LHCN-M2 (cell line): ENCODE measurements around the gene SBSN. TPM values are rescaled to one million over a fixed set of nuclear protein-coding genes. Genes with fewer than 3 reads are reported as not detected.

ENCODE experiments used
- DNase-seq: peaks from one replicate; pipeline ENCODE4 v3.0.0-alpha.2; 2012; ENCODE audit warnings: low read depth
- polyA plus RNA-seq: library from polyadenylated mRNA; unstranded; fragments of >200 nt; gene quantifications from one replicate; pipeline ENCODE4 v1.2.1, GENCODE V29; 2012; ENCODE audit warnings: missing spikeins
- total RNA-seq: library from RNA; depleted of rRNA; stranded (reverse); fragments of >200 nt; gene quantifications from 2 replicates; pipeline ENCODE4 v1.2.3, GENCODE V29; 2014; rRNA removed

SBSN gene, protein sequence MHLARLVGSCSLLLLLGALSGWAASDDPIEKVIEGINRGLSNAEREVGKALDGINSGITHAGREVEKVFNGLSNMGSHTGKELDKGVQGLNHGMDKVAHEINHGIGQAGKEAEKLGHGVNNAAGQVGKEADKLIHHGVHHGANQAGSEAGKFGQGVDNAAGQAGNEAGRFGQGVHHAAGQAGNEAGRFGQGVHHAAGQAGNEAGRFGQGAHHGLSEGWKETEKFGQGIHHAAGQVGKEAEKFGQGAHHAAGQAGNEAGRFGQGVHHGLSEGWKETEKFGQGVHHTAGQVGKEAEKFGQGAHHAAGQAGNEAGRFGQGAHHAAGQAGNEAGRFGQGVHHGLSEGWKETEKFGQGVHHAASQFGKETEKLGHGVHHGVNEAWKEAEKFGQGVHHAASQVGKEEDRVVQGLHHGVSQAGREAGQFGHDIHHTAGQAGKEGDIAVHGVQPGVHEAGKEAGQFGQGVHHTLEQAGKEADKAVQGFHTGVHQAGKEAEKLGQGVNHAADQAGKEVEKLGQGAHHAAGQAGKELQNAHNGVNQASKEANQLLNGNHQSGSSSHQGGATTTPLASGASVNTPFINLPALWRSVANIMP
- 0.77 TPM in 1 of 2 replicates, not detected in the other for total RNA-seq
- polyA plus RNA-seq = 0.04 TPM

DNA sequence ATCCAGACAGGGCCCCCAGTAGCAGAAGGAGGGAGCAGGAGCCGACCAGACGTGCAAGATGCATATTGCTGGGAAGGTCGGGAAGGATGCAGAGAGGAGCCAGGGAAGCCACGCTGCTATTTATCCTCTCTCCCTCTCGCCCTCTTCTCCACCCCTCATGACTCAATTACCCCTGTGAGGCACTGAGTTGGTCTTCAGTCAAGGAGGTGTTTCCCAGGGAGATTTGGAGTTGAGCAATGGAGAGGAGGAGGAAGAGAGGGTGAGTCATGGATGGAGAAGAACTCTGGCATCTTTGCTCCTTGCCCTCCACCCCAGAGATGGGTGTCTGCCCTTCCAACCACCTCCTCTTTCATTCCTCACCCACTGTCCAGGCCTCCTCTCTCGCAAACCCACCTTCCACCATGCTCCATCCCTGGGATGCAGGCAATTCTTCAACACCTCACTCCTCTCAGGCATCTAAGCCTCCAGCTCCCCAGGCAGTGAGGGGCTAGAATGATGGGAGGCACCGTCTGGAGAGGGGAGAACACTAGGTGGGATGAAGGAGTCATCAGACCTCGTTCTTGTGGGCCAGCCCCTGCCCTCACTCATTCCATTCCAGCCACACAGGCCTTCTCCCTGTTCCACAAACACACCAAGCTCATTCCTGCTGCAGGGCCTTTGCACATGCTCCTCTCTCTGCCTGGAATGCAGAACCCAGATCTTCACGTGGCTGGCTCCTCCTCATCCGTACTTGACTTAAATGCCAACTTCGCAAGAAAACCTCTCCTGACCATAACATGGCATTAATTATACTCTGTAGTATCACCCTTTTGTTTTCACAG is at the start of gene SBSN:
Gene SBSN, minus strand, starts transcription at position 94 of the 821 bp plus-strand sequence. Its CDS starts 30 bp downstream, at position 64.
- DNase-seq = peak; percentile 41

DNA sequence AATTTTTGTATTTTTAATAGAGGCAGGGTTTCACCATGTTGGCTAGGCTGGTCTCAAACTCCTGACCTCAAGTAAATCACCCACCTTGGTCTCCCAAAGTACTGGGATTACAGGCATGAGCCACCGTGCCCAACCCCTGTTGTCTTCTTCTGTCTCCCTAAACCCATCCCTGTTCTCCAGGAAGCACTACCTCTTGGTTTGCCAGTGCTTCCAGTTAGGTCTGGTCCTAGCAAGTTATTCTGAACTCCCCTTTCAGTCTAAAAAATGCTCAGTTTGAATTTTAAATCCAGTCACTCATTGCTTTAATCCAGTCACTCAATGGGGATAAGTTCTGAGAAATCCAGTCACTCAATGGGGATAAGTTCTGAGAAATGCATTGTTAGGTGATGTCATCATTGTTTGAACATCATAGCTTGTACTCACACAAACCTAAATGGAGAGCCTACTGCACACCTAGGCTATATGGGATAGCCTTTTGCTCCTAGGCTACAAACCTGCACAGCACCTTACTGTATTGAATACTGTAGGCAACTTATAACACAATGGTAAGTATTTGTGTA is 43.4 kb upstream of the SBSN start:
- no peak for DNase-seq

DNA sequence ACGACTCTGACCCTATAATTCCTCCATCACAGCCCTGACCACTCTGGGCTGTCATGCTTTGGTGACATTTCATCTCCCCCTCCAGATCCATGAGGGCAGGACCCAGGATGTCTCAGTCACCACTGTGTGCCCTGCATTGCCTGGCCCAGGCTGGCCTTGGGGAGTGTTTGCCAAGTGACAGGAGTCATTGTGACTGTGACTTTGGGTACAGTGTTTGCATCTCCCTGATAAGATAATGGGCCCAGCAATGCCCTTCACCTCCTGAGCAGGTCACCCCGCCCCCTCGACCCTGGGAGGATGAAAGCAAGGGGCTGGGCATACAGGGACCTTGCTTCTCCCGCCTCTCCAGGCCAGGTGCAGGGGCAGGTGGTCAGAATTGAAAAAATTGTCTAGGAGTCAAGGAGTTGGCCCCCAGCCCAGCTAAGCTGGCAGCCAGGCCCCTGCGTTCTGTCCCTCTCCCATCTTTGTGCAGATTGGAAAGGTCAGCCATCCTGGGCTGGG is 41.2 kb upstream of the SBSN start:
- DNase-seq = no peak

DNA sequence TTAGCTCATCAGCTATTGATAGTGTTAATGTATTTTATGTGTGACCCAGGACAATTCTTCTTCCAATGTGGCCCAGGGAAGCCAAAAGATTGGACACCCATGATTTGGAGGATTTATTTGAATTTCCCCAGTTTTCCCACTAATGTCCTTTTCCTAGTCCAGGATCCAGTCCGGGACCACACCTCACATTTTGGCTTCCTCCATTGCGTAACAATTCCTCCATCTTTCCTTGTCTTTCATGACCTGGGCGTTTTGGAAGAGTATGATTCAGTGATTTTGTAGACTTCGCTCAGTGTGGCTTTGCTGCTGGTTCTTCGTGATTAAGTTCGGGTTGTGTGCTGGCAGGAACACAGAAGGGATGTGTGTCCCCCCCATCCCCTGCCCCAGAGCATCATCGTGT is 38.6 kb upstream of the SBSN start:
- DNase-seq = no peak

DNA sequence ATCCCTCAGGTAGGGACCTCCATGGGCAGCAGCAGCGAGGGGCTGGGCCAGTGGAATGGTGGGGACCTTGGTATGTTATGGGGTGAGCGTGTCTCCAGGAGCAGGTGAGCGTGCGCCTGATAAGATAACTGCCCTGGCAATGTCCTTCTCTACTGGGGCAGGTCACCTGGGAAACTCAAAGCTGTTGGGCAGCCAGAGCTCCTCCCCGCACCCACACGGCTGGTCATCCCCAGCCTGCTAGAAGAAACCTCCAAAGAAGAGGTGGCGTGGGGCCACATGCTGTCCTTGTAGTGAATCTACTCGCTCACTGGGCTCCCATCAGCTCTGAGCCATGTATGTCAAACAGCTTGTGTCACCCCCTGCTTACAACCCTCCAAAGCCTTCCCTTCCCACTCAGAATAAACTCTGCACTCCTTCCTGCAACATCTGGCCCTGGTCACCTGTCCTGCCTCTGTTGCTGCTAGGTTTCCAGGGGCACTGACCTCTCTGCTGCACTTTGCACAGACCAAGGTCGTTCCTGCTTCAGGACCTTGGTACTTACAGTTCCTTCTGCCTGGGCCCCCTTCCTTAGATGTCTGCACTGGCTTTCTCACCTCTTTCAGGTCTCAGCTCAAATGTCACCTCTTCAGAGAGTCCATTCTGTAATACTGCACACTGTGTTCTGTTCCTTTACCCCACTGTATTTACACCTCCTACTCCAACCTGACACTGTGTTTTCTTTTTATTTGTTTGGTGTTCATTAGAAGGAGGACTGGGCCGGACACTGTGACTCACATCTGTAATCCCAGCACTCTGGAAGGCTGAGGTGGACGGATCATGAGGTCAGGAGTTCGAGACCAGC is 37.1 kb upstream of the SBSN start:
- DNase-seq = no peak

DNA sequence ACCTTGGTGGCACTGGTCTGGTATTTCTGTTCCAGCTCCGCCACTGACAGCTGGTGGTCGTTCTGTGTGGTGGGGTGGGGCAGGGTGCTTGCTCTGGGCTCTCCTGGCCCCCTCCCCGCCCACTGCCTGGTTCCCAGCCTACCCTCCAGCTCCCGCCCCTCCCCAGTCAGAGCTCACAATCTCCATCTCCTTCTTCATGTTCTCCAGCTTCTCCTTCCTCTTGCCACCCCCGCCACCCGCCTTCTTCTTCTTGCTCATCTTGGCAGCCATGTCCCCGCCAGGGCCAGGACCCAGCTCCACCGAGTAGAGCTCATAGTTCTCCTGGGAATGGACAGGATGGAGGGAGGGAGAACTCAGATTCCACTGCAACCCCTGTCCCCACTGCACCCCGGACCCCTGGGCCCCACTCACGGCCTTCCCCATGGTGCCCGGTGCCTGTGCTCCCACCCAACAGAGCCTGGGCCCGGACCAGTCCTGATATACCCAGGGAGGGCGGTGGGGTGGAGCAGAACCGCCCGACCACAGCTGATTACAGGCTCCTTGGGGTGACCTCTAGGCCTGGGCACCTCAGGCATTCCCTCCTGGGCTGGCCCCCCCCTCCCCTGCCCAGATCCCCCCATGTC is 35.2 kb upstream of the SBSN start, which contains the start of gene ATP4A:
Gene ATP4A, minus strand, starts transcription at position 452 of the 623 bp plus-strand sequence. Its CDS starts 29 bp downstream, at position 423.
- no peak for DNase-seq

DNA sequence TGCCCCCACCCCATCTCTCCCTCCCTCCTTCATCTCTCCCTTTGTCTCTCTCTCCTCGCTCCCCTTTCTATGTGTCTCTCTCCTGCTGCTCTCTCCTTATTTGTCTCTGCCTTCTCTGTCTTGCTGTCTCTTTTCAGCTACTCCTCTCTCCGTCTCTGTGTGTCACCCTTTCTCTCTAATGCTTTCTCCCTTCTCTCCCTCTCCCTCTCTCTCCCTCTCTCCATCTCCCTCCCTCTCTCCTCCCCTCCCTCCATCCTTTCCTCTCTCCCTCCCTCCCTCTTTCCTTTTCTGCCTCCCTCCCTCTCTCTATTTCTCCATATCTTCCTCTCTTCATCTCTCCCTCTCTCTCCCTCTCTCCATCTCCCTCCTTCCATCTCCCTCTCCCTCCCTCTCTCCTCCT is 34.7 kb upstream of the SBSN start:
- no peak for DNase-seq

DNA sequence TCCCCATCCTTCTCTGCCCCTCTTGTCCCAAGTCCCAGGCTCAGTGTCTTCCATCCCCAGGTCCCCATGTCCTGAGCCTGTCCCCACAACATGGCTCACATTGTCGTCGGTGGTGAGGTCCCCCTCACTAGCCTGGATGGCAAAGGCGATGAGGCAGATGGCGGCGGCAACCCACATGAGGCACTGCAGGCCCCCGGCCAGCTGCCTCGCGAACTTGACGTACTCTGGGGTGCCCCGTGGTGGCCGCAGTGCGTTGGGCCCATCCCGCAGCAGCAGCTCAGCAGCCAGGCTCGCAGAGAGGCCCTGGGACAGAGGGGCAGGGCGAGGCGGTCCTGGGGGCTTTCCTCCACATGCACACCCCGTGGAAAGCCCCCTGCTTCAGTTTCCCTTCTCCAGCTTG is 34.2 kb upstream of the SBSN start:
- no peak for DNase-seq

DNA sequence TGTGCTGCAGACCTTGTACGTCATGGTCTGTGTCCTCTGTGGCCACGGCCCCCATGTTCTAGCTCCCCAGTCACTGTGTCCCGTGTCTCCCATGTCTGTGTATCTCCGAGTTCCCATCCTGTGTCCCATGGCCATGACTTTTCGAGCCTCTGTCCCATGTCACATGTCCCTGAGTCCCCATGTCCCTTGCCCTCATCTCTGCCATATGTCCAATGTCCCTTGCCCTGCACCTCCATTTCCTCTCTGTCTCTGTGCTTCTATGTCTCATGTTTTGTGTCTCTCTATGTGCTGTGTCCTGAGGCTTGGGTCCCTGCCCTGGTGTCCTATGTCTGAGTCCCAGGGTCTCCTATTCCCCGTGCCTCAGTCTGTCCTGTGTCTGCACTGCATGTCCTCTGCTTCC is 33.3 kb upstream of the SBSN start:
- no peak for DNase-seq

DNA sequence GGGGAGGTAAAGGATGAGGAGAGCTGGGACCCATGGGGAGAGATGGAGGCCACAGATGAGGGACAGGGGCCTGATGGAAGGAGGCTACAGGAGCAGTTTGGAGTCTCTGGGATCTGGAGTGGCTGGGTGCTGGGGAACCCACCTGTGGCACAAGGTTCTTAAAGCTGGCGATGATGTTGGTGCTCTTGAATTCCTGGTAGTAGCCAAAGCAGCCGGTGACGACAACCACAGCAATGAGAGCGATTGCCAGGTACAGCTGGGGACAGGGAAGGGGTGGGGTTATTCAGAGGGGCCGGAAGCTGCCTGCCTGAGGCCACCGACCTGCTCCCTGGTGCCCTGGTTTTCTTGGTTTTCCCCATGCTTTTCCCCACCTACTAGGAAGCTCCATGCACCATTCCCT is 32.6 kb upstream of the SBSN start:
- DNase-seq = no peak

DNA sequence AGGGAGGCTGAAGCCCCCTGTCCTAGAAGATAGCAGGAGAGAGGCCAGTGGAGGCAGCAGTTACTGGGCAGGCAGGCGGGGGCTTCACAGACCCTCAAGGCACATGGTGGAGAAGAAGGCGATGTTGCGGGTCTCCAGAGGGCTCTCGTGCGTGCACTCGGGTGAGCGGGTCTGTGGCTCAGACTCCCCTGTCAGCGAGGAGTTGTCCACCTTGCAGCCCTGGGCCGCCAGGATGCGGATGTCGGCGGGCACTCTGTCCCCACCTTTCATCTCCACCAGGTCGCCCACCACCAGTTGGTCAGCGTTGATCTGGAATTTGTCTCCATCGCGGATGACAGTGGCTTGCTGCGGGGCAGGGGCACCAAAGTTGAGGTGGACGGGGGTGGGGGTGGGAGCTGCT is 32.2 kb upstream of the SBSN start:
- DNase-seq = no peak

DNA sequence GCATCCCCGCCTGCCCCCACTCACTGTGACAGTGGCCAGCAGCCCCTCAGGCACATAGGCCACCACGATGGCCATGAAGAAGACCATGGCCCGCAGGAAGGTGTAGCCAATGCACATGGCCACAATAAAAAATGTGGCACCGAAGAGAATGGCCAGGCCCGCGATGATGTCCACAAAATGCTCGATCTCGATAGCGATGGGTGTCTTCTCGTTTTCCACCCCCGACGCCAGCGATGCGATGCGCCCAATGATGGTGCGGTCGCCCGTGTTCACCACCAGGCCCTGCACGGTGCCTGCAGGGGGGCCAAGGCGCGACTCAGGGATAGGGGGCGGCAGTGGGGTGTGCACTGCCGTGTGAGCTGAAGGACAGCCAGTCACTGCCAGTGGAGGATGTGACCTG is 31.7 kb upstream of the SBSN start:
- no peak for DNase-seq

DNA sequence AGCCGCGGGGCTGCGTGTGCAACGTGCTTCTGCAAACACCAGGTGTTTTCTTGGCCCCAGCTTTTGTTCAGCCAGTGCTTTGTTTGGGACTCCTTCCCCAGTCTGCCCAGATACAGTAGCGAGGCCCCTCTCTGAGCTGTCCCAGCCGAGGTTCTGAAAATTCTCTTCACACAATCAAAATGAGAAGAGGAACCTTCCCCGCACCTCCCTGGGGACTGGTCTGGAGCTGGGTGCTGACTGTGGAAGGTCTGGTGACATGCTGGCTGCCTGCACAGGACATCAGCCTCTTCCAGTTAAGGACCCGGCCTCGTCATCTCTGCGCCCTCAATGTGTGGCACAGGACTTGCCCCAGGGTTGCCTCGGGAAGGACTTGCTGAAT is 31.2 kb upstream of the SBSN start:
- DNase-seq = no peak

DNA sequence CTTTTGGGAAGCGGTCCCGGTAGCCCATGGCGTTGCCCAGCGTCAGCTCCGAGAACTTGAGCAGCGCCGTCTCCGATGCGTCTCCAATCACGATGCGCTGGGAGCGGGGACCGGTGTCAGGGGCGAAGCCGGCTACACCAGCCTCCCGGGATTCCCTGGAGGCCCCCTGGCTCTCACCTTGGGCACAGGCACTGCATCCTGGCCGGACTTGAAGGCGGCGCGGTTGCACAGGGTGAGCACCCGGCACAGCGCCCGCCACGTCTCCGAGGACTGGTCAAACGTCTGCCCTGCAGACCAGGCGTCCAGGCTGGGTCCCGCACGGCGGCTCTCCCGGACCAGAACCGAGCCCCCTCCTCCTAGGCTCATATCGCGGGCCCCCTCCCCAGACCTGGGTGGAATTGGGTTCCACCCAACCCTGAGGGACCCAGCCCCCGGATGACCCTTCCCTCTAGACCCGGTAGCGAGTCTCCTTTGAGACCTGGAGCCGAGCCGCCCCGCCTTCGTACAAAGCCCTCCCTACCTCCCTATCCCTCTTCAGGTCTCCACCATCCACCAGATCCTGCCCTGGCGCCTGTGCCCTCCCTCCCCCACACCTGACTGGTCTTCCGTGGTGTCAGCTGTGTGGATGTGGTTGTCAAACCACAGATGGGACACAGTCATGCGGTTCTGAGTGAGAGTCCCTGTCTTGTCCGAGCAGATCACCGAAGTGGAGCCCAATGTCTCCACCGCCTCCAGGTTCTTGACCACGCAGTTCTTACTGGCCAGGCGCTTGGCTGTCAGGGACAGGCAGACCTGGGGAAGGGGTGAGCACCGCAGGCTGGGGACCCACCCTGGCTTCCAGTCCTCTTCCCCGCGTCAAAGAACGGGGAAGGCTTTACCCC is 30.5 kb upstream of the SBSN start:
- no peak for DNase-seq

DNA sequence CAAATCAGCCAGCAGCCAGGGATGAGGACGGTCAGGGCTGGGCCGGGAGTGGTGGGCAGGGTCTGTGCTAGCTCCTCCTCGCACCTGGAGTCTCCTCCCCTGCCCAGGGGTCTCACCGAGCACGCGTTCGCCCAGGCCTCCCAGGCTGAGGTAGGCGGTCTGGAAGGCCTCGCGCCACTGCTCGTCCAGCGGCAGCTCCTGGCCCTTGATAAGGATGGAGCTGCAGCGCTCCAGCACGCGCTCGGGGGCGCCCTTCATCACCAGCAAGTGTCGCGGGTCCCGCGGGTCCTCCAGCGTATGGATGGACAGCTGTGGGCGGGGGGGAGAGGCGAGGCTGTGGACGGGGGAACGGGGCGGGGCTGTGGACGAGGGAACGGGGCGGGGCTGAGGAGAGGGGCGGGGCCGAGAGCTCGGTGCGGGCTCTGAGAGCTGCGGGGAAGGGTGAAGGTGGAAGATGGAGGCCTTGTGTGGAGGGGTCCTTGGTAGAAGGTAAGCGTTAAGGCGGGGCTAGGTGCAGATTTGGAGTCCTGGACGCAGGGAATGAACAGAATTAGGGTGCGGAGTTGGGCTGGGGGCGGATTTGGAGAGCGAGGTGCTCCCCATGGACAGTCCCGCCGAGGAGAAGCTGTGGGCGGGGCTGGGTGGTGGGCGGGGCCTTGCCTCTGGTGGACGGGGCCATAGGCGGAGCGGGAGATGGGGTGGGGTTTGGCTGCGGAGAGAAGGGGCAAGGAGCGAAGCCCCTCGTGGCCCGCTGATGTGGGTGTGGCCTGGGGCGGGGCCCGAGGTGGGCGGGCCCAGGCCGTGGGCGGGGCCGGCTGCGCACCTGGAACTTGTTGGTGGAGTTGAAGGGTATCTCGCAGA is 29.7 kb upstream of the SBSN start:
- DNase-seq = peak; percentile 11

DNA sequence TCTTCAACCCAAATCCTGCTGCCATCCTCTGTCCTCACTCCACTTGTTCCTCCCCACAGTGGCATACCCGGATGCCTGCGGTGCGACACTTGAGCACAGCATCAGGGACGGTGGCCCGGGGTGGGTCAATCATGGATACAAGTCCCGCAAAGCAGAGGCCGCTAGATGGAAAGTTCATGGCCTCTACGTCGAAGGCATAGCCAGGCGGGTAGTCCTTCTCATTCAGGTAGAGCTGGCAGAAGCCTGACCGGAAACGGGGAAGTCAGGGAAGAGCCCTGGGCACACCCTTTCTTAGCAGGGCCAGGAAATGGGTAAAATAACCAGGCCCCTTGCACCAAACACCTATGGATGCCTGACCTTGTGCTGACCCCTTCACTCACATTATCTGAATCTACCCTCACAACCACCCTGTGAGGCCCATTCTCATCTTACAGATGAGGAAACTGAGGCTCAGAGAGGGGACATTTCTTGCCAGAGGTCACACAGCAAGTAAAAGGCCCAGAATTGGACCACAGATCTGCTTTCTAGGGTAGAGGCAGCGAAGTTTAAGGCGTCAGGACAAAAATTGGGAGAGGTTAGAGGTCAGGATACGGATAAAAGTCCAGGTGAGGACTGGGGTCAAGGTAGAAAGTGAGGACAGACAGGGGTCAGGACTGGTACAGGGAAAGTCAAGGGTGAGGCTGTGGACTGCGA is 28.9 kb upstream of the SBSN start:
- no peak for DNase-seq

DNA sequence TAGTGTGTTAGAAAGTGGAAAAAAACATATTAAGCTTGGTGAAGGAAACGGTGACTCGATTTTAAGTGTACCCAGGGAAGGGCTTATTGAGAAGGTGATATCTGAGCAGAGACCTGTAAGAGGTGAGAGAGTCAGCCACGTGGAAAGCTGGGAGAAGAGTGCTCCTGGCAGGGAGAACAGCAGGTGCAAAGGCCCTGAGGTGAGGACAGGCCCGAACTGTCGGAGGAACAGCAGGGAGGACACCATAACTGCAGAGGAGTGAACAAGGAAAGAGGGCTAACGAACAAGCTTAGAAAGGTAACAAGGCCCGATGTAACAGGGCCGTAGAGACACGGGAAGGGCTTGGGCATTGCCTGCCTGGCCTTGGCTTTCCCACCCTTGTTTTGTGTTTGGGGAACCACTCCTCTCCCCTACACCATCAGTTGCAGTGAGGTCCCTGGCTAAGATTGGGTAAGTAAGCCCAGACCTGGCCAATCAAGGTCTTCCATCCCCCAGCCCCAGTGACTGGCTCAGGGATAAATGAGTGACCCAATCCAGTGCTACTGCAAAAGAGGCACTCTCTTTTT is 28.0 kb upstream of the SBSN start:
- DNase-seq = no peak
